HEK293 (cell line): Measurements from ENCODE around the gene BAD.

Experiments
- CTCF ChIA-PET: fragments of 350-600 bp; formaldehyde crosslinking; extraction: SDS; loops from one replicate; lab custom pipeline; 2021; ENCODE audit warnings: antibody characterized with exemption; lab: Yijun Ruan, JAX
- POLR2A ChIA-PET: fragments of 300-600 bp; formaldehyde crosslinking; extraction: SDS; loops from one replicate; lab custom pipeline; 2020; ENCODE audit warnings: antibody characterized with exemption, inconsistent platforms; lab: Yijun Ruan, JAX
- H3K27ac ChIP-seq: fragments of 200-500 bp; sonication (Bioruptor generic); 2 replicates; pipeline ENCODE4 v1.5.1; 2014; ENCODE audit warnings: low read depth, low read length, control low read depth, inconsistent platforms; ENCODE audit errors: extremely low read depth
- H3K36me3 ChIP-seq, 2 experiments: fragments of 200-500 bp in 1 of 2; sonication (Bioruptor generic) in 1 of 2; 1 replicate in 1 of 2; 2 replicates in 1 of 2; pipeline ENCODE4 v1.5.1; 2014 to 2017; ENCODE audit warnings: inconsistent platforms in 2 of 2, low read length in 2 of 2; ENCODE audit not compliant: control insufficient read depth in 2 of 2, insufficient read depth in 1 of 2
- H3K4me1 ChIP-seq: fragments of 200-500 bp; sonication (Bioruptor generic); 2 replicates; pipeline ENCODE4 v1.5.1; 2014; ENCODE audit warnings: mild to moderate bottlenecking, low read length, inconsistent platforms; ENCODE audit not compliant: control insufficient read depth, insufficient read depth
- H3K4me3 ChIP-seq: 2 replicates; pipeline ENCODE4 v1.5.1; 2011; ENCODE audit warnings: low read depth, mild to moderate bottlenecking, control low read depth, low read length, moderate library complexity
- H3K9me3 ChIP-seq: fragments of 200-500 bp; sonication (Bioruptor generic); 2 replicates; pipeline ENCODE4 v1.5.1; 2014; ENCODE audit warnings: low read depth, low read length, inconsistent platforms; ENCODE audit not compliant: control insufficient read depth, insufficient read depth
- AEBP2 ChIP-seq: fragments of 450-650 bp; formaldehyde crosslinking; IDR thresholded peaks from 2 replicates; pipeline ENCODE4 v1.5.1; 2016; ENCODE audit warnings: missing biosample characterization, missing genetic modification characterization, borderline replicate concordance
- GLIS2 ChIP-seq: fragments of 450-650 bp; formaldehyde crosslinking; IDR thresholded peaks from 2 replicates; pipeline ENCODE4 v1.5.1; 2016; ENCODE audit warnings: missing biosample characterization, missing genetic modification characterization
- HIC1 ChIP-seq: fragments of 450-650 bp; formaldehyde crosslinking; IDR thresholded peaks from 2 replicates; pipeline ENCODE4 v1.5.1; 2016; ENCODE audit warnings: missing biosample characterization, missing genetic modification characterization
- IKZF3 ChIP-seq: fragments of 450-650 bp; IDR thresholded peaks from 2 replicates; pipeline ENCODE4 v1.5.0; 2018; ENCODE audit warnings: missing biosample characterization, mild to moderate bottlenecking, missing genetic modification characterization, moderate library complexity
- KLF1 ChIP-seq: fragments of 450-650 bp; formaldehyde crosslinking; IDR thresholded peaks from 2 replicates; pipeline ENCODE4 v1.5.1; 2016; ENCODE audit warnings: missing biosample characterization, missing genetic modification characterization
- MYNN ChIP-seq: fragments of 450-650 bp; formaldehyde crosslinking; IDR thresholded peaks from 2 replicates; pipeline ENCODE4 v1.5.1; 2016; ENCODE audit warnings: missing biosample characterization, missing genetic modification characterization, borderline replicate concordance
- MZF1 ChIP-seq: fragments of 450-650 bp; formaldehyde crosslinking; IDR thresholded peaks from 2 replicates; pipeline ENCODE4 v1.5.1; 2017; ENCODE audit warnings: missing biosample characterization, missing genetic modification characterization, borderline replicate concordance
- OSR2 ChIP-seq: fragments of 450-650 bp; formaldehyde crosslinking; IDR thresholded peaks from 2 replicates; pipeline ENCODE4 v1.5.1; 2016; ENCODE audit warnings: missing biosample characterization, missing genetic modification characterization
- OVOL3 ChIP-seq: fragments of 450-650 bp; formaldehyde crosslinking; IDR thresholded peaks from 2 replicates; pipeline ENCODE4 v1.5.1; 2016; ENCODE audit warnings: missing biosample characterization, missing genetic modification characterization
- YY2 ChIP-seq: fragments of 450-650 bp; formaldehyde crosslinking; IDR thresholded peaks from 2 replicates; pipeline ENCODE4 v1.5.1; 2016; ENCODE audit warnings: missing biosample characterization, missing genetic modification characterization
- ZBTB44 ChIP-seq: fragments of 450-650 bp; IDR thresholded peaks from 2 replicates; pipeline ENCODE4 v1.5.1; 2018; ENCODE audit warnings: missing biosample characterization, mild to moderate bottlenecking, missing genetic modification characterization
- ZBTB8A ChIP-seq: fragments of 450-650 bp; formaldehyde crosslinking; IDR thresholded peaks from 2 replicates; pipeline ENCODE4 v1.5.1; 2016; ENCODE audit warnings: missing biosample characterization, missing genetic modification characterization
- ZNF214 ChIP-seq: fragments of 450-650 bp; formaldehyde crosslinking; IDR thresholded peaks from 2 replicates; pipeline ENCODE4 v1.5.1; 2017; ENCODE audit warnings: missing biosample characterization, mild to moderate bottlenecking, missing genetic modification characterization, borderline replicate concordance
- ZNF23 ChIP-seq: fragments of 450-650 bp; formaldehyde crosslinking; IDR thresholded peaks from 2 replicates; pipeline ENCODE4 v1.5.1; 2016; ENCODE audit warnings: missing biosample characterization, missing genetic modification characterization, borderline replicate concordance
- ZNF24 ChIP-seq: fragments of 450-650 bp; formaldehyde crosslinking; IDR thresholded peaks from 2 replicates; pipeline ENCODE4 v1.5.1; 2016; ENCODE audit warnings: missing biosample characterization, missing genetic modification characterization
- ZNF404 ChIP-seq: fragments of 450-650 bp; formaldehyde crosslinking; IDR thresholded peaks from 2 replicates; pipeline ENCODE4 v1.5.1; 2017; ENCODE audit warnings: missing biosample characterization, missing genetic modification characterization
- ZNF416 ChIP-seq: fragments of 450-650 bp; formaldehyde crosslinking; IDR thresholded peaks from 2 replicates; pipeline ENCODE4 v1.5.1; 2016; ENCODE audit warnings: missing biosample characterization, missing genetic modification characterization
- ZNF433 ChIP-seq: fragments of 450-650 bp; formaldehyde crosslinking; IDR thresholded peaks from 2 replicates; pipeline ENCODE4 v1.5.1; 2016; ENCODE audit warnings: missing biosample characterization, missing genetic modification characterization, low read depth
- ZNF521 ChIP-seq: fragments of 450-650 bp; formaldehyde crosslinking; IDR thresholded peaks from 2 replicates; pipeline ENCODE4 v1.5.1; 2017; ENCODE audit warnings: missing biosample characterization, mild to moderate bottlenecking, missing genetic modification characterization
- ZNF529 ChIP-seq: fragments of 450-650 bp; formaldehyde crosslinking; IDR thresholded peaks from 2 replicates; pipeline ENCODE4 v1.5.1; 2017; ENCODE audit warnings: missing genetic modification characterization, missing biosample characterization; ENCODE audit not compliant: insufficient replicate concordance
- ZNF610 ChIP-seq: fragments of 450-650 bp; formaldehyde crosslinking; IDR thresholded peaks from 2 replicates; pipeline ENCODE4 v1.5.1; 2016; ENCODE audit warnings: missing biosample characterization, missing genetic modification characterization, borderline replicate concordance
- TF ChIP-seq, protein P1 (sequence below): fragments of 450-650 bp; formaldehyde crosslinking; IDR thresholded peaks from 2 replicates; pipeline ENCODE4 v1.5.1; 2016; ENCODE audit warnings: missing biosample characterization, missing genetic modification characterization
- TF ChIP-seq, protein P2 (sequence below): fragments of 450-650 bp; formaldehyde crosslinking; IDR thresholded peaks from 2 replicates; pipeline ENCODE4 v1.5.1; 2016; ENCODE audit warnings: missing biosample characterization, missing genetic modification characterization

The BAD gene

GRCh38 chr11:64304316-64305072, 20.0 kb upstream of the BAD start:
- H3K27ac ChIP-seq: peak overlapping the region; percentile 70
- CTCF ChIA-PET: interaction anchor here (0.5 to 5.8 kb wide), 47 partner anchors 9 to 1783 kb away, joined by 3 to 81 read pairs (median 5); partner anchors contain the start of genes BAD, FERMT3, FKBP2 and MARK2
- no peaks in the 10 kb centered on the region for H3K4me1 ChIP-seq
- H3K36me3 ChIP-seq: peaks cover 0 to 5% of the 10 kb centered on the region in 2 experiments; a peak in 1 of 3 replicates
- peak overlapping the region; percentile 46 for H3K4me3 ChIP-seq
- no peaks in the 10 kb centered on the region for H3K9me3 ChIP-seq
- POLR2A ChIA-PET: interaction anchor here (0.9 to 3.6 kb wide), 15 partner anchors 13 to 1463 kb away, joined by 3 to 43 read pairs (median 5); partner anchors contain the start of genes BAD, FKBP2, GPR137 and NUDT22
- TF ChIP-seq IKZF3 (tag by site-specific recombination) (peak; percentile 57; the same call in 1 of the 2 replicates), ZNF23 (tag by site-specific recombination) (no peak), AEBP2 (no peak), ZNF416 (tag by site-specific recombination) (no peak), OSR2 (tag by site-specific recombination) (no peak; the same call in 1 of the 2 replicates), ZBTB8A (0 out of 2 replicates have a peak, but pooled peaks have one; percentile 51), HIC1 (tag by site-specific recombination) (peak; percentile 70; the same call in 1 of the 2 replicates), ZNF24 (tag by site-specific recombination) (peak; percentile 48), MYNN (tag by site-specific recombination) (no peak), ZNF521 (no peak), OVOL3 (no peak), MZF1 (tag by site-specific recombination) (0 out of 2 replicates have a peak, but pooled peaks have one; percentile 40), ZNF433 (tag by site-specific recombination) (no peak), ZNF529 (tag by site-specific recombination) (no peak), ZNF214 (tag by site-specific recombination) (peak; percentile 100), YY2 (tag by site-specific recombination) (no peak), GLIS2 (tag by site-specific recombination) (0 out of 2 replicates have a peak, but pooled peaks have one; percentile 14), ZNF404 (tag by site-specific recombination) (no peak), ZBTB44 (no peak), KLF1 (tag by site-specific recombination) (0 out of 2 replicates have a peak, but pooled peaks have one; percentile 9), ZNF610 (tag by site-specific recombination) (no peak)
- TF ChIP-seq, protein P1, sequence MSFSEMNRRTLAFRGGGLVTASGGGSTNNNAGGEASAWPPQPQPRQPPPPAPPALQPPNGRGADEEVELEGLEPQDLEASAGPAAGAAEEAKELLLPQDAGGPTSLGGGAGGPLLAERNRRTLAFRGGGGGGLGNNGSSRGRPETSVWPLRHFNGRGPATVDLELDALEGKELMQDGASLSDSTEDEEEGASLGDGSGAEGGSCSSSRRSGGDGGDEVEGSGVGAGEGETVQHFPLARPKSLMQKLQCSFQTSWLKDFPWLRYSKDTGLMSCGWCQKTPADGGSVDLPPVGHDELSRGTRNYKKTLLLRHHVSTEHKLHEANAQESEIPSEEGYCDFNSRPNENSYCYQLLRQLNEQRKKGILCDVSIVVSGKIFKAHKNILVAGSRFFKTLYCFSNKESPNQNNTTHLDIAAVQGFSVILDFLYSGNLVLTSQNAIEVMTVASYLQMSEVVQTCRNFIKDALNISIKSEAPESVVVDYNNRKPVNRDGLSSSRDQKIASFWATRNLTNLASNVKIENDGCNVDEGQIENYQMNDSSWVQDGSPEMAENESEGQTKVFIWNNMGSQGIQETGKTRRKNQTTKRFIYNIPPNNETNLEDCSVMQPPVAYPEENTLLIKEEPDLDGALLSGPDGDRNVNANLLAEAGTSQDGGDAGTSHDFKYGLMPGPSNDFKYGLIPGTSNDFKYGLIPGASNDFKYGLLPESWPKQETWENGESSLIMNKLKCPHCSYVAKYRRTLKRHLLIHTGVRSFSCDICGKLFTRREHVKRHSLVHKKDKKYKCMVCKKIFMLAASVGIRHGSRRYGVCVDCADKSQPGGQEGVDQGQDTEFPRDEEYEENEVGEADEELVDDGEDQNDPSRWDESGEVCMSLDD (tag by site-specific recombination): peak; percentile 21; the same call in 1 of the 2 replicates
- TF ChIP-seq, protein P2, sequence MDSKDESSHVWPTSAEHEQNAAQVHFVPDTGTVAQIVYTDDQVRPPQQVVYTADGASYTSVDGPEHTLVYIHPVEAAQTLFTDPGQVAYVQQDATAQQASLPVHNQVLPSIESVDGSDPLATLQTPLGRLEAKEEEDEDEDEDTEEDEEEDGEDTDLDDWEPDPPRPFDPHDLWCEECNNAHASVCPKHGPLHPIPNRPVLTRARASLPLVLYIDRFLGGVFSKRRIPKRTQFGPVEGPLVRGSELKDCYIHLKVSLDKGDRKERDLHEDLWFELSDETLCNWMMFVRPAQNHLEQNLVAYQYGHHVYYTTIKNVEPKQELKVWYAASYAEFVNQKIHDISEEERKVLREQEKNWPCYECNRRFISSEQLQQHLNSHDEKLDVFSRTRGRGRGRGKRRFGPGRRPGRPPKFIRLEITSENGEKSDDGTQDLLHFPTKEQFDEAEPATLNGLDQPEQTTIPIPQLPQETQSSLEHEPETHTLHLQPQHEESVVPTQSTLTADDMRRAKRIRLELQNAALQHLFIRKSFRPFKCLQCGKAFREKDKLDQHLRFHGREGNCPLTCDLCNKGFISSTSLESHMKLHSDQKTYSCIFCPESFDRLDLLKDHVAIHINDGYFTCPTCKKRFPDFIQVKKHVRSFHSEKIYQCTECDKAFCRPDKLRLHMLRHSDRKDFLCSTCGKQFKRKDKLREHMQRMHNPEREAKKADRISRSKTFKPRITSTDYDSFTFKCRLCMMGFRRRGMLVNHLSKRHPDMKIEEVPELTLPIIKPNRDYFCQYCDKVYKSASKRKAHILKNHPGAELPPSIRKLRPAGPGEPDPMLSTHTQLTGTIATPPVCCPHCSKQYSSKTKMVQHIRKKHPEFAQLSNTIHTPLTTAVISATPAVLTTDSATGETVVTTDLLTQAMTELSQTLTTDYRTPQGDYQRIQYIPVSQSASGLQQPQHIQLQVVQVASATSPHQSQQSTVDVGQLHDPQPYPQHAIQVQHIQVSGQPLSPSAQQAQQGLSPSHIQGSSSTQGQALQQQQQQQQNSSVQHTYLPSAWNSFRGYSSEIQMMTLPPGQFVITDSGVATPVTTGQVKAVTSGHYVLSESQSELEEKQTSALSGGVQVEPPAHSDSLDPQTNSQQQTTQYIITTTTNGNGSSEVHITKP (tag by site-specific recombination): peak; percentile 35; the same call in 1 of the 2 replicates
